Measurements from ENCODE around the gene SPOCK2.

SPOCK2 gene

DNA sequence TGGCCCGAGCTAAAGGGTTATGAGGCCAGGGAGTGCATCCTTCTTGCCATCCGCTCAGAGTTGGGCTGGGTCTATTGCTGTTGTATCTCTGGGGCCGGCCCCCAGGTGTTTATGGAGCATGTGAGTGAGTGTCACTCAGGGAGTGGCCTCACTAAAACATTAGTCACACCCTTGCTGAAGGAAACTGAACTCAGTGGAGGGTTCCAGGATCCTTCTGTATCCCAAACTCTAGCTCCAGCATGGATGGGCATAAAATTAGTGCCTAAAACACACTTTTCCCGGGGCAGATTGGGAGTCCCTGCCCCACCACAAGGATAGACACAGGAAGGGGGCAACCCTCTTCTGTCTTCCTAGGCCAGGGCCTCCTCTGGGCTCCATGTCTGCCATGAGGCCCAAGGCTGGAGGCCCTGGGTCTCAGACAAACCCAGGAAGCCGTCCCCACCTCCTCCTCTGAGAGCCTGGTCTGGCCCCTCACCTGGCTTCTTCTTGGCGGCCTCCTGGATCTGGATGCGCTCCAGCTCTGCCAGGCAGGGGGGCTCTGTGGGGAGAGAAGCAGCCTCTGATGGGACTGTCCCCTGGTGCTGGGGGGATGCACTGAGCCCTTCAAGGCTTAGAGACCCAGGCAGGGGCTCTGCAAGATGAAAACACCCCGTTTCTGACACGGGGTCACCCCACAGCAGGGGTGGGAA lies 24.5 kb downstream of the SPOCK2 start:
- peak; percentile 43 for DNase-seq (ENCODE audit: low spot score)
- TF ChIP-seq, protein P1, sequence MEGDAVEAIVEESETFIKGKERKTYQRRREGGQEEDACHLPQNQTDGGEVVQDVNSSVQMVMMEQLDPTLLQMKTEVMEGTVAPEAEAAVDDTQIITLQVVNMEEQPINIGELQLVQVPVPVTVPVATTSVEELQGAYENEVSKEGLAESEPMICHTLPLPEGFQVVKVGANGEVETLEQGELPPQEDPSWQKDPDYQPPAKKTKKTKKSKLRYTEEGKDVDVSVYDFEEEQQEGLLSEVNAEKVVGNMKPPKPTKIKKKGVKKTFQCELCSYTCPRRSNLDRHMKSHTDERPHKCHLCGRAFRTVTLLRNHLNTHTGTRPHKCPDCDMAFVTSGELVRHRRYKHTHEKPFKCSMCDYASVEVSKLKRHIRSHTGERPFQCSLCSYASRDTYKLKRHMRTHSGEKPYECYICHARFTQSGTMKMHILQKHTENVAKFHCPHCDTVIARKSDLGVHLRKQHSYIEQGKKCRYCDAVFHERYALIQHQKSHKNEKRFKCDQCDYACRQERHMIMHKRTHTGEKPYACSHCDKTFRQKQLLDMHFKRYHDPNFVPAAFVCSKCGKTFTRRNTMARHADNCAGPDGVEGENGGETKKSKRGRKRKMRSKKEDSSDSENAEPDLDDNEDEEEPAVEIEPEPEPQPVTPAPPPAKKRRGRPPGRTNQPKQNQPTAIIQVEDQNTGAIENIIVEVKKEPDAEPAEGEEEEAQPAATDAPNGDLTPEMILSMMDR (conservative IDR thresholded peaks at IDR 0.05; ENCODE audit: low read depth) = no peak
- ChIA-PET POLR2A (ENCODE audit: low non-redundant PET) (no interaction called here), CTCF (interaction anchor here (0.8 to 1.2 kb wide), 4 partner anchors 15 to 168 kb away, joined by 3 to 5 read pairs (median 4); no protein-coding TSS in a partner anchor)
- peak overlapping the region; percentile 7; the same call in 1 of the 2 replicates for H3K27ac ChIP-seq

DNA sequence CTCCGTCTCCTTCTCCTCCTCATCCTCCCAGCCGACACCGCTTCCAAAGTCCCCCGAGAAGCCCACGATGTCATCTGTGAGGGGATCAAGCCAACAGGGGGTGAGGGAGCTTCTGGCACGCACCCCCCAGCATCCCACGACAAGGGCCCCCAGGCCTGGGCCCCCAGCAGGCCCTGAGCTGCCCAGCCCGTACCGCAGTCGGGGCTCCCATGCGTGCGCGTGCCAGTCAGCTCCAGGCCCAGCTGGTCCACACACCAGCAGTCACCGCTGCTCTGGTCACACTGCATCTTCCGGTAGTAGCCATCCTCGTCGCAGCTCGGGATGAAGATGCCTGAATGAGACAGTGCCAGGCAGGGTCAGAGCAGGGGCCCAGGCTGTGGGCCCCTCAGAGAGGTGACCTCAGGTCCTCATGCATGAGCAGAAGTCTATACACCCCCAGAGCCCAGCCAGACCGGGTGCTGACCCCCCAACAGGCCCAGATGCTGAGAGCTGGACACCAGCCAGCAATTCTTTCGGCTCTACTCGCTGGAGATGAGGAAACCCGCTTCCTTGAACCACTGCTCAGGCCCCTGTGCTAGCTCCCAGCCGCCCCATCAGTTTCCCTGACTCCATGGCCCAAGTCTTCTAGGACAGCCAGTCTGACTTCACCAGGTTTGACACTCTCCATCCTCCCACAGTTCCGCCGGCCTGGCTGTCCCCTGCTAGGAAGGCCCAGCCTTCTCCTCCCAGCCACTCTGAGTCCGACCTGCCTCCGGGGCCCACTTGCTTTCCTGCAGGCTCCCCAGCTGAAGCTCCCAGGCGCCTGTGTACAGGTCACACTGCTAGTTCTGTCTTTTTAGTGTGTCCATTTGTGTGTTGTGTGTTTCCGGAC lies 25.3 kb downstream of the SPOCK2 start:
- DNase-seq (ENCODE audit: low spot score) = no peak
- CTCF ChIA-PET = interaction anchor here (0.6 to 1.2 kb wide), 5 partner anchors 15 to 167 kb away, joined by 3 to 6 read pairs (median 4); no protein-coding TSS in a partner anchor
- POLR2A ChIA-PET (ENCODE audit: low non-redundant PET) = no interaction called here
- H3K27ac ChIP-seq = peak overlapping the region; percentile 7; the same call in 1 of the 2 replicates
- TF ChIP-seq, protein P1 (conservative IDR thresholded peaks at IDR 0.05; ENCODE audit: low read depth) = no peak

DNA sequence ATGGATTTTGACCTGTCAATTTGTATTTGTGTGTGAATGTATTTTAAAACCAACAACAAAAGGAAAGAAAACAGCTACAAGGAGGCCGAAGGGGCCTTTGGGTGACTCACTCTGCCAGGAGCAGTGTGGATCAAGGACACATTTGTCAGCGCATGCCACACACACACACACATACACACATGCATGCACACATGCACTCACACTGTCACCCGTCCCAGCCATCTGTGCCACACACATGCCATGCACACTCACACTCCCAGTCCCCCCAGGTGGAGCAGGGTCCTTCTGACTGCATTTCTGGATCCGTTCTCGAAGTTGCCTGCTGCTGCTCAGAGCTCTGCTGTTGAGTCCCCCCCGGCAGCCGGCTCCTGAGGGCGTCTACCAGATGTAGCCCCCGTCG lies 26.0 kb downstream of the SPOCK2 start:
- ChIA-PET CTCF (interaction anchor here (0.8 to 1.3 kb wide), 3 partner anchors 14 to 15 kb away, joined by 3 to 4 read pairs (median 4); no protein-coding TSS in a partner anchor), POLR2A (ENCODE audit: low non-redundant PET) (no interaction called here)
- H3K27ac ChIP-seq = no peak overlapping the region
- DNase-seq (ENCODE audit: low spot score) = no peak
- TF ChIP-seq, protein P1 (conservative IDR thresholded peaks at IDR 0.05; ENCODE audit: low read depth) = no peak

DNA sequence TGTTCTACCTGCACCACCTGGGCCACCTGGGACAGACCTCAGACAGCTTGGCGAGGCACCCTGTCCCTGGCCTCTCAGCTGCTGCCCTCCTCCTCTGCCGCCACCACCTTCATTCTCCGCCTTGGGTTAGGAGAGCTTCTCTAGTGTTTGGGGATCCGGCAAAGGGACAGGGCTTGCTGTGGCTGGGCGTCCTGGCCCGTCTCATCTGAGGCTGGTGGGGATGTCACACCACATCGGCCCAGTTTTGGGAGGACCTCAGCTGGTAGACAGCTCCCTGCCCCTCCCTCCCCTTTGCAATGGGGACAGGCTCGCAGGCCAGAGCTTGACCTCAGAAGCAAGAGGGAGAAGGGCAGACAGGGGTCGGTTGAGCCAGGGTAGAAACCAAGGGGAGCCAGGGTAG lies 26.4 kb downstream of the SPOCK2 start:
- CTCF ChIA-PET = interaction anchor here (0.8 to 1.3 kb wide), 2 partner anchors 13 to 15 kb away, joined by 4 read pairs; no protein-coding TSS in a partner anchor
- TF ChIP-seq, protein P1 (conservative IDR thresholded peaks at IDR 0.05; ENCODE audit: low read depth) = no peak

DNA sequence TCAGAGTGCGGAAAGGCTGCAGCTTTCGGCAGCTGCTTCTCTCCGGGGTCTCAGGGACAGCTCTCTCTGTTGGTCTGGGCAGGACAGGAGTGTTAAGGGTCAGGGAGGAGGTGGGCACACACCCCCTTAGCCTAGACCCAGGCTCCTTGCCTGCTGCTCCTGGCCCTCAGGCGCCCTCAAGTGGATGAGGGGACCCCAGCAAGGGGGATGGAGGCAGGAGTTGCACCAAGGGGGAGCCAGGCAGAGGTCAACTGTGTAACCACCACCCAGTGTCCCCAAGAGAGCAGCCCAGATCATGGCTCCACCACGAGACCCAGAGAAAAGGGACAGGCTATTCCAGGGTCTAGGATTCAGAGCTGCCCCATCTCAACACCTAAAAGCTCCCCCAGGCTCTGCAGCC lies 26.9 kb downstream of the SPOCK2 start:
- H3K27ac ChIP-seq = no peak overlapping the region
- ChIA-PET CTCF (interaction anchor here (0.8 to 1.3 kb wide), 3 partner anchors 13 to 165 kb away, joined by 3 to 4 read pairs (median 4); no protein-coding TSS in a partner anchor), POLR2A (ENCODE audit: low non-redundant PET) (interaction anchor here (0.6 kb wide), 1 partner anchor 535 kb away, joined by 6 read pairs; no protein-coding TSS in a partner anchor)
- DNase-seq (ENCODE audit: low spot score) = no peak
- TF ChIP-seq, protein P1 (conservative IDR thresholded peaks at IDR 0.05; ENCODE audit: low read depth) = no peak

More for the DNA sequence above, 26.4 kb downstream of the SPOCK2 start:
- POLR2A ChIA-PET (ENCODE audit: low non-redundant PET) = interaction anchor here (0.6 kb wide), 1 partner anchor 534 kb away, joined by 6 read pairs; no protein-coding TSS in a partner anchor
- no peak for DNase-seq (ENCODE audit: low spot score)
- no peak overlapping the region for H3K27ac ChIP-seq

Measured in RWPE1 (cell line).